UCSD-AML1 (cell line): ENCODE data around the gene GIMAP5.
A peak's percentile ranks its signal among the peaks of the same experiment; 100 is the strongest.

Experiments used
- DNase-seq: peaks from one replicate; lab custom pipeline; 2025; ENCODE audit not compliant: unreplicated experiment; lab: John Stamatoyannopoulos, UW

Gene GIMAP5

GRCh38 chr7:150734254-150734653 lies 3.0 kb upstream of the GIMAP5 start:
- no peak for DNase-seq

DNA sequence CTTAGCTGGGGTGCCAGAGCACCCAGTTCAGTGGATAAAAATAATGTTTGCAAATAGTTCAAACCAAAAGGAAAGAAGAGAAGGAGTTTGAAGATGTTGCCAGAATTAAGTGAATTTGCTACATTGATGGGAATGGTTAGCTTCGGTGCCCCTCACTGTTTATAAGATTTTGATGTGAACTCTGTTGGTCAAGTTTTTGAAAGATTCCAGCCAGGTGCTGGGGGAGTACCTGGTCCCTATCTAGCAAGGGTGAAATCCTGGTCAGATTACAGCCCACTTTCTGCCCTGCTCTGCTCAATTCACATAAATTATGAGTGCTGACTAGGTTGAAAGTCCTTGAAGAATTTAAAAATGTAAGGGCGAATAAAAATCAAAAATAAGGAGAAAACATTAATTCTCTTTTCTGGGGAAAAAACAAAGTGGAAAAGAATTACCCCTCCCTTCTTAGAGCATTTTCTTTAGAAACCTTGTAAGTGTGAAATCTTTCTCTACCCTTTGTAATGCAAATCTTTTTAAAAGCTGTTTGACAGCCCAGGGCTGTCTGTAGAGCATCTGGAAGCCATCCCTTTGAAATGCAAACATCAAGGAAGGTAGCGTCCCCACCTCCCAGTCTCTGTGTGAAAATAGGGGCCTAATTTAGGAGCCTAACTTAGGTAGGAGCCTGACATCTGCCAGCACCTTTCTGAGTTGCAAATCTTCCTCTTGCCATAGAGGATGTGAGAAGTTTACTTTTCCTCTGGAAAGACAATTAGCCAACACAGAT lies 1.4 kb upstream of the GIMAP5 start:
- DNase-seq: no peak

GRCh38 chr7:150736864-150737263 lies 354 bp upstream of the GIMAP5 start:
- no peak for DNase-seq

GRCh38 chr7:150738092-150738491 lies 874 bp downstream of the GIMAP5 start:
- no peak for DNase-seq

- no peak for DNase-seq
These were observed 1.4 kb downstream of the GIMAP5 start for GRCh38 chr7:150738591-150739001.

DNA sequence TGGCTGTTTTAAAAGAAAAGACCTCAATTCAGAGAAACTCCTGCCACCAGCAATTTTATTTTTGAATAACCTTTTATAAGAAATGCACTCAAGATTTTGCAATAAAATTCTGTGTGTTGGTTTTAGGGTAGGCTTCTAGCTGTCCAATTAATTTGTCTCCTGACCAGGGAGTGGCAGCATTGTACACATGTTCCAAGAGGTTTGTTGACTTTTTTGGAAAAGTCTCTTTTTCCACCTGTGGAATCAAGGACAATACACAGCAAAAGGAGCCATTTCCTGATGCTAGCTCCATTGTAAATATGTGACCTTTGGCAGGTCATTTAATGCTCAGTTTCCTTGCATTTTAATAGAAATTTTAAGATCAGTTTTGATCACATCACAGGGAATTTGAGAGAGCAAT lies 1.8 kb downstream of the GIMAP5 start:
- no peak for DNase-seq

DNA sequence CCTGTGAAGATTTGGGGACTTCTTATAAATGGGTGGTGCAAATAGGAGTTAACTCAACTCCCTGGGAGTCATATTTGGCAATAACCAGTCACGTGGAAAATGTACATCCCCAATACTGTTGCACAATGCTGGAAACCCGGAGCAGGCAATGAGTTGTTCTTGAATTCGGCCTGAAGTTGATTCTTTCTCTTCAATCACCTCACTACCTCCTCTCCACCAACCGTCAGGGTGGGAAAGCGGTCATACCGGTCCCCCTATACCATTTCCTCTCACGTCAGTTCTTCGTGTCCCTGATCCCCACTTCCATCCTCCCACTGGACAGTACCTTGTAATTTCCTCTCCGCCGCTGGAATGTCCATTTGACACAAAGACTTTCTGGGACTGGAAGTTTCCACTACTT lies 2.8 kb downstream of the GIMAP5 start:
- DNase-seq: no peak

DNA sequence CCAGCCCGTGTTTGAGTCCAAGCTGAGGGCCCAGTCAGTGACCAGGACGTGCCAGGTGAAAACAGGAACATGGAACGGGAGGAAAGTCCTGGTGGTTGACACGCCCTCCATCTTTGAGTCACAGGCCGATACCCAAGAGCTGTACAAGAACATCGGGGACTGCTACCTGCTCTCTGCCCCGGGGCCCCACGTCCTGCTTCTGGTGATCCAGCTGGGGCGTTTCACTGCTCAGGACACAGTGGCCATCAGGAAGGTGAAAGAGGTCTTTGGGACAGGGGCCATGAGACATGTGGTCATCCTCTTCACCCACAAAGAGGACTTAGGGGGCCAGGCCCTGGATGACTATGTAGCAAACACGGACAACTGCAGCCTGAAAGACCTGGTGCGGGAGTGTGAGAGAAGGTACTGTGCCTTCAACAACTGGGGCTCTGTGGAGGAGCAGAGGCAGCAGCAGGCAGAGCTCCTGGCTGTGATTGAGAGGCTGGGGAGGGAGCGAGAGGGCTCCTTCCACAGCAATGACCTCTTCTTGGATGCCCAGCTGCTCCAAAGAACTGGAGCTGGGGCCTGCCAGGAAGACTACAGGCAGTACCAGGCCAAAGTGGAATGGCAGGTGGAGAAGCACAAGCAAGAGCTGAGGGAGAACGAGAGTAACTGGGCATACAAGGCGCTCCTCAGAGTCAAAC lies 5.2 kb downstream of the GIMAP5 start:
- DNase-seq: no peak

GRCh38 chr7:150744041-150744656 lies 6.9 kb downstream of the GIMAP5 start:
- DNase-seq: no peak

GRCh38 chr7:150745086-150745485 lies 7.9 kb downstream of the GIMAP5 start:
- no peak for DNase-seq

- no peak for DNase-seq
These were observed 8.7 kb downstream of the GIMAP5 start for GRCh38 chr7:150745876-150746275.

DNA sequence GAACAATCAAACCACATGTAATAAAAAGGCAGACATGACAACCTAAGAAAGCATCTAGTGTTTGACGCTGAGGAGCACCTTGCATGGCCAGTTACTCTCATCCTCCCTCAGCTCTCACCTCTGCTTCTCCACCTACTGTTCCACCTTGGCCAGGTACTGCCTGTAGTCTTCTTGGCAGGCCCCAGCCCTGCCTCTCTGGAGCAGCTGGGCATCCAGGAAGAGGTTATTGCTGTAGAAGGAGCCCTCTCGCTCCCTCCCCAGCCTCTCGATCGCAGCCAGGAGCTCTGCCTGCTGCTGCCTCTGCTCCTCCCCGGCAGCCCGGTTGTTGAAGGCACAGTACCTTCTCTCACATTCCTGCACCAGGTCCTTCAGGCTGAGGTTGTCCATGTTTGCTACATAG lies 9.7 kb downstream of the GIMAP5 start:
- no peak for DNase-seq

DNA sequence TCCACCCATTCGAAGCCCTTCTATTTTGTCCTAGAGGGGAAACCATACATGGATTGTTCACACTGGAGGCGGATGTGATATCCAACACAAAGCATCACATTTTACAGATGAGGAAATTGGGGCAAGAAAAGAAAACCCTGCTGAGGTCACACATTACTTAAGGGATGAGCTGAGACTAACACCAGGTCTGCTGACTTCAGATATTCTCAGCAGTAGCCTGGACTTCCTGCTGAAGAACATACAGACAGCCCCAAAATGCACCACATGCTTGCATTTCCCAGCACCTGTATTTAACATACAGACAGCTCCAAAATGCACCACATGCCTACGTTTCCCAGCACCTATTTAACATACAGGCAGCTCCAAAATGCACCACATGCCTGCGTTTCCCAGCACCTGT lies 11.2 kb downstream of the GIMAP5 start:
- no peak for DNase-seq

DNA sequence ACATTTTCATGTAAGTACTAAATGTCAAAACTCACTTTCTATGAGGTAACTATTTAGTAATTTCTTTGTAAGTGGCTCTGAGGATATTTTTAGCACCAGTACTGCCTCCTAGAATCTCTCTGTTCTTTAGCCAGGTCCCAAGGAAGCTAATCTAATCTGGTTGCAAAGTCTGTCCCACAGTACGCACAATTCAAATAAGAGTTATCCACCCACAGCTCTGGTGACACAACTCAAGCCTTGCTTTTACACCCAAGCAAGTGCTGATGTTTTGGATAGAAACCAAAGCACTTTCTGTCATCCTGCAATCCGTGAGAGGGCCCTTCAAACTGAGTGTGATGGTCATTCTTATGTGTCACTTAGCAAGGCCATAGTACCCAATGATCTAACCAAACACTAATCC lies 14.5 kb downstream of the GIMAP5 start:
- DNase-seq: no peak

DNA sequence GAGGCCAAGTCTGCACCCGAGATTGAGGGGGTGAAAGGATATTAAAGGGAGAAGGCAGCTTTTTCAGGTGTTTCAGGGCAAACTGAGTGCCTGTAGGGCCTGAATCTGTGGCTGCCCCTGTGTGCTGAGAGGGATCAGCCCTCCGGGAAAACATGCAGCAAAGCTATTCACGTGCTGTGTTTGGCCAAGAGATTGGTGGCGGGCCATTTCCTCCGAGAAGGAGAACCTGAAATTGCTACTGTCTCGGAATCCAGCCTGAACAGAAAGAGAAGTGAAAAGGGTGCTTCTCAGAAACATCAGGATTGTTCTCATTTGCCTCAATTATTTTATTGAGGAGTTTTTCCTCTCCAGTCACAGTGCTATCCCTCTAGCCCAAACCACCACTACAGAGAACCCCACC lies 16.0 kb downstream of the GIMAP5 start:
- DNase-seq: no peak

DNA sequence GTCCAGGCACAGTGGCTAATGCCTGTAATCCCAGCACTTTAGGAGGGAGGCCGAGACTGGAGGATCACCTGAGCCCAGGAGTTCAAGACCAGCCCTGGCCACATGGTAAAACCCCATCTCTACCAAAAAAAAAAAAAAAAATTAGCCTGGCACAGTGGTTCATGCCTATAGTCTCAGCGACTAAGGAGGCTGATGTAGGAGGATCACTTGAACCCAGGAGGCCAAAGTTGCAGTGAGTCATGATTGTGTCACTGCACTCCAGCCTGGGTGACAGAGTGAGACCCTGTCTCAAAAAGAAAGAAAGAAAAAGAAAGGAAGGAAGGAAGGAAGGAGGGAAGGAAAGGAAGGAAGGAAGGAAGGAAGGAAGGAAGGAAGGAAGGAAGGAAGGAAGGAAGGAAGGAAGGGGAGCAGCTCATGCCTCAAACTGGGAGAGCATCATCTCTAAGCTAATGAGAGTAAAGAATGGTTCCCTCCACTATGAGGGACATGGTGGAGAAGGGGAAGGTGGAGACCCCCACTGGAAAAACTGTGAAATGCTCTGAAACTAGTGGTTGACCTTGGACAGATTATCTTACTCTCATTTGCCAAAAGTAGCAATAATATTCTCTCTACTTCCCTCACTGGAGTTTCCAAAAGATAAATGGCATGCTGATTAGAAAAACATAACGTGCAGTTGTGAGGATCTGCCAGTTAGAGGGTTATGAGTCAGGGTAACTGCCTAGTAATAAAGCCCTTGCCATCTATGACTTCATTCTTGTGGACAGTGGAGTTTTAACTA lies 16.8 kb downstream of the GIMAP5 start:
- no peak for DNase-seq

DNA sequence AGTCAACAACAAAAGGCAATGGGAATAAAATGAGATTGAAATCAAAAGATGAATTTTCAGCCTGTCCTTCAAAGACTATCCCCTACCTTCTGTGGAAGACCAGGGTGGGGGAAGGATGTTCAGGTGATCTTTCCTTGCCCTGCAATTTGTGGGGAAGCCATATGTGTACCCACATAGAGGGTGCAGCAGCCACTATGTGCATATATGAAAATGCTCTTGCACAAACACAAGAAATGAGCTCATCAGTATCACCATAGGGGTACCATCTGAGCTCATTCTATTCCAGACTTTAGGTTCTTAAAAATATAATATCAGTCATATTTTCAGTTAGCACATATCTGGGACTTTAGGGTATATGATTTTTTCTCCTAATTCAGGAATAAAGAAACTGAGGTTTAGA lies 17.7 kb downstream of the GIMAP5 start:
- DNase-seq: no peak

- DNase-seq: peak; percentile 31
These were observed 18.4 kb downstream of the GIMAP5 start for GRCh38 chr7:150755473-150756099.

DNA sequence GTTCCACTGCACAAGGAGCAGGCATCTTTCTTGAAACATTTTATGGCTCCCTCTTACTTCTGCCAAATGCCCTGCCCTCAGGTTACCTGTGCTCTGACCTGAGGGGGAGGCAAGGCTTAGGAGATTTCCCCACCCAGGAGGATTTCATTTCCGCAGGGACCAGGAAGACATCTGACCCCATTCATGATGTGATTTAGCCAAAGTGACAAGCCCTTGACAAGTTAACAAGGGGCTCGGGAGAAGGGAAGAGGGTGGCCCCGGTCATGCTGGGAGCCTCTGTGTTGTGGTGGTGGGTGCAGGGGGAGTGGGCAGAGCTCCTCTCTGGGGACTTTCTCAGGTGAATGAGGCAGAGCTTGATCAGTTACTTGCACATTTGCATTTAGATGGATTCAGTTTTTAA lies 18.9 kb downstream of the GIMAP5 start:
- no peak for DNase-seq

GRCh38 chr7:150756858-150757257 lies 19.6 kb downstream of the GIMAP5 start:
- no peak for DNase-seq

GRCh38 chr7:150759479-150759878 lies 22.3 kb downstream of the GIMAP5 start:
- DNase-seq: no peak
